WTC11 (cell line): Measurements from ENCODE around the gene CNN2.

ENCODE experiments used
- CTCF ChIP-seq: fragments of 200-600 bp; IDR thresholded peaks from 2 replicates; pipeline ENCODE4 v1.8.0; 2022; ENCODE audit warnings: antibody characterized with exemption
- FOXK1 ChIP-seq: sonication (generic); formaldehyde crosslinking; IDR thresholded peaks from 2 replicates; pipeline ENCODE4 v1.8.0; 2022; ENCODE audit warnings: mild to moderate bottlenecking, moderate library complexity, missing genetic modification reagents
- JUN ChIP-seq: sonication (generic); formaldehyde crosslinking; IDR thresholded peaks from 2 replicates; pipeline ENCODE4 v1.8.0; 2023; ENCODE audit warnings: mild to moderate bottlenecking, missing genetic modification reagents
- SMAD3 ChIP-seq: sonication (generic); formaldehyde crosslinking; IDR thresholded peaks from 2 replicates; pipeline ENCODE4 v1.8.0; 2022; ENCODE audit warnings: missing genetic modification reagents, mild to moderate bottlenecking, borderline replicate concordance
- ZNF263 ChIP-seq: sonication (generic); formaldehyde crosslinking; IDR thresholded peaks from 2 replicates; pipeline ENCODE4 v1.8.1; 2022; ENCODE audit warnings: low read depth, mild to moderate bottlenecking, moderate library complexity, missing genetic modification reagents
- ZNF423 ChIP-seq: fragments of 250-450 bp; sonication (Bioruptor Pico); IDR thresholded peaks from 2 replicates; pipeline ENCODE4 v2.1.2; 2022; ENCODE audit warnings: mild to moderate bottlenecking, moderate library complexity

GRCh38 chr19:984165-984967 is 42.0 kb upstream of the CNN2 start, which contains the start of gene WDR18:
- TF ChIP-seq CTCF, result no peak
- TF ChIP-seq FOXK1 (CRISPR knock-in tag), result peak; percentile 88
- no peak for TF ChIP-seq ZNF263 (CRISPR knock-in tag)
- no peak for TF ChIP-seq ZNF423 (CRISPR knock-in tag)
- no peak for TF ChIP-seq SMAD3 (CRISPR knock-in tag)
- TF ChIP-seq JUN (CRISPR knock-in tag), result peak; percentile 86
